GM12878 (cell line): Measurements from ENCODE around the gene NSUN2. TPM values are rescaled to one million over a fixed set of nuclear protein-coding genes. Genes with fewer than 3 reads are reported as not detected.

Source experiments
- ATAC-seq: fragments of 200-7000 bp; cut with Tn5 transposase; 3 replicates; pipeline ENCODE4 v1.9.1; 2020; ENCODE audit warnings: mild to moderate bottlenecking, moderate library complexity
- BruUV-seq: library from RNA; stranded (reverse); fragments of 400-500 nt; replicated peaks from 2 replicates; lab custom pipeline; 2021; lab: Mats Ljungman, UMichigan
- CTCF ChIA-PET: fragments of 300-600 bp; sonication (Branson Sonifier 250); formaldehyde crosslinking; extraction: SDS; loops from one replicate; lab custom pipeline; 2021; ENCODE audit warnings: inconsistent platforms; lab: Yijun Ruan, JAX
- POLR2A ChIA-PET: fragments of 350-600 bp; formaldehyde crosslinking; extraction: SDS; loops from one replicate; lab custom pipeline; 2021; ENCODE audit warnings: inconsistent platforms; lab: Charles Lee
- RAD21 ChIA-PET: fragments of 300-600 bp; sonication (Branson Sonifier 250); formaldehyde crosslinking; loops from one replicate; lab custom pipeline; 2023; ENCODE audit warnings: antibody characterized with exemption; ENCODE audit not compliant: unreplicated experiment; lab: Charles Lee
- SMC1A ChIA-PET: fragments of 300-600 bp; sonication (Branson Sonifier 250); formaldehyde crosslinking; loops from one replicate; lab custom pipeline; 2023; ENCODE audit not compliant: unreplicated experiment, uncharacterized antibody; lab: Charles Lee
- DNase-seq: peaks from one replicate; pipeline ENCODE4 v3.0.0-alpha.2; 2011; ENCODE audit warnings: low read depth, low spot score
- FAIRE-seq: peaks from 3 replicates; lab custom pipeline; 2011; peaks lifted over from hg19 to GRCh38; lab: Jason Lieb, UNC
- H2AFZ ChIP-seq: 2 replicates; pipeline ENCODE4 v1.6.0; 2011; ENCODE audit warnings: low read depth, low read length, control low read depth; ENCODE audit not compliant: control insufficient read depth
- H3K27ac ChIP-seq: 2 replicates; pipeline ENCODE4 v1.5.1; 2011; ENCODE audit warnings: control low read depth; ENCODE audit not compliant: control insufficient read depth, insufficient read depth
- H3K27me3 ChIP-seq, 2 experiments: replicated peaks in 1 of 2; 2 replicates each; pipeline versions ENCODE4 v1.6.0 to v1.6.1; 2011; ENCODE audit warnings: low read length in 1 of 2; ENCODE audit not compliant: control insufficient read depth in 2 of 2, insufficient read depth in 2 of 2
- H3K36me3 ChIP-seq, 2 experiments: 2 replicates each; pipeline ENCODE4 v1.5.1; 2011; ENCODE audit warnings: low read length in 1 of 2; ENCODE audit not compliant: control insufficient read depth in 2 of 2, insufficient read depth in 2 of 2
- H3K4me1 ChIP-seq: 2 replicates; pipeline ENCODE4 v1.6.1; 2011; ENCODE audit warnings: mild to moderate bottlenecking, low read length, moderate library complexity, mixed read lengths; ENCODE audit not compliant: control insufficient read depth, insufficient read depth
- H3K4me2 ChIP-seq: 2 replicates; pipeline ENCODE4 v1.6.0; 2011; ENCODE audit warnings: control low read depth; ENCODE audit not compliant: control insufficient read depth, insufficient read depth
- H3K4me3 ChIP-seq: fragments of 200-600 bp; sonication (generic); 2 replicates; pipeline ENCODE4 v1.5.1; 2016
- H3K79me2 ChIP-seq: 2 replicates; pipeline ENCODE4 v1.6.0; 2011; ENCODE audit warnings: low read length; ENCODE audit not compliant: control insufficient read depth, insufficient read depth
- H3K9ac ChIP-seq: 2 replicates; pipeline ENCODE4 v1.8.0; 2011; ENCODE audit warnings: low read length, control low read depth, mixed read lengths; ENCODE audit not compliant: control insufficient read depth, insufficient read depth
- H3K9me3 ChIP-seq: replicated peaks from 3 replicates; pipeline ENCODE4 v1.5.1; 2011; ENCODE audit warnings: mild to moderate bottlenecking, low read length; ENCODE audit not compliant: control insufficient read depth, insufficient read depth
- H4K20me1 ChIP-seq: 2 replicates; pipeline ENCODE4 v1.6.0; 2011; ENCODE audit not compliant: control insufficient read depth, insufficient read depth
- JUNB ChIP-seq: IDR thresholded peaks from 2 replicates; pipeline ENCODE4 v1.6.1; 2016; ENCODE audit warnings: antibody characterized with exemption, mild to moderate bottlenecking
- PAX5 ChIP-seq: IDR thresholded peaks from 2 replicates; pipeline ENCODE4 v1.6.1; 2011; ENCODE audit warnings: low read depth, low read length, borderline replicate concordance
- ZNF592 ChIP-seq: fragments of 450-650 bp; IDR thresholded peaks from 2 replicates; pipeline ENCODE4 v1.6.1; 2017; ENCODE audit warnings: mild to moderate bottlenecking, moderate library complexity
- WGBS: methylation state at CpG from one replicate; pipeline ENCODE4 v1.1.6; 2016; ENCODE audit warnings: low lambda C conversion rate; ENCODE audit not compliant: insufficient replicate concordance, insufficient coverage; ENCODE audit errors: missing lambda C conversion rate; 5-methylcytosine and 5-hydroxymethylcytosine counted together
- in situ Hi-C: fragments of 300-500 bp; cut with MboI; formaldehyde crosslinking; loops from 9 replicates; pipeline ENCODE4 v1.14.3; 2018; ENCODE audit warnings: mixed read lengths
- intact Hi-C: fragments of 100-400 bp; cut with micrococcal nuclease; formaldehyde crosslinking; loops from one replicate; pipeline ENCODE4 v1.14.2; 2022; ENCODE audit not compliant: unreplicated experiment
- polyA plus RNA-seq, 11 experiments: library from polyadenylated mRNA; depleted of rRNA in 4 of 11; unstranded in 6 of 11; stranded (reverse) in 5 of 11; fragments of >200 nt; fragmentation: Nextera tagmentation in 4 of 11; fragmentation: Illumina TruSeq in 1 of 11; extraction: Ambion mirVana in 4 of 11; extraction: Trizol in 1 of 11; gene quantifications; 1 replicate in 1 of 11; 2 replicates in 10 of 11; pipeline versions ENCODE4 v1.2.1 to v1.2.3, GENCODE V29; 2011 to 2016; ENCODE audit warnings: inconsistent platforms in 2 of 11, missing spikeins in 2 of 11, low read depth in 1 of 11
- total RNA-seq, 4 experiments: library from RNA; depleted of rRNA in 3 of 4; stranded (reverse); fragments of >200 nt in 3 of 4; fragmentation: Illumina TruSeq in 1 of 4; extraction: Trizol in 1 of 4; gene quantifications; 2 replicates each; pipeline versions ENCODE4 v1.2.1 to v1.2.3, GENCODE V29; 2013 to 2021

NSUN2 gene
- total and polyA plus RNA-seq, 10 of the 15 experiments (the other 5 are each of a cell fraction or from before 2014, with no cell fraction given): 8.0 to 112 (median 91.1) TPM

GRCh38 chr5:6606884-6607558 lies 25.8 kb downstream of the NSUN2 start:
- no peak for DNase-seq
- H3K9ac ChIP-seq: no peak overlapping the region
- H3K36me3 ChIP-seq: peaks cover 33 to 50% of the 10 kb centered on the region in 2 experiments
- no peak for TF ChIP-seq ZNF592
- no peak for TF ChIP-seq PAX5
- no peak for TF ChIP-seq JUNB
- TF ChIP-seq, all 136 proteins: peak for 0
- ChIA-PET CTCF (interaction anchor here (0.9 kb wide), 2 partner anchors 20 to 31 kb away, joined by 3 read pairs; no protein-coding TSS in a partner anchor), RAD21 (interaction anchor here (0.5 kb wide), 1 partner anchor 115 kb away, joined by 3 read pairs; no protein-coding TSS in a partner anchor), POLR2A (no interaction called here), SMC1A (interaction anchor here (0.9 to 1.7 kb wide), 2 partner anchors 11 to 132 kb away, joined by 3 read pairs; no protein-coding TSS in a partner anchor)
- Histone ChIP-seq H3K4me1 (no peaks in the 10 kb centered on the region), H3K27me3 (no peaks in the 10 kb centered on the region), H3K4me3 (no peak overlapping the region), H3K79me2 (no peaks in the 10 kb centered on the region), H3K4me2 (no peak overlapping the region), H2AFZ (no peak overlapping the region), H4K20me1 (0 out of 2 replicates have a peak, but pooled peaks cover 1% of the 10 kb centered on the region), H3K27ac (no peak overlapping the region), H3K9me3 (no peaks in the 10 kb centered on the region)
- intact Hi-C loops: no loop called here
- 92% methylated on average over 9 of the region's 9 CpGs for WGBS
- in situ Hi-C loops: no loop called here
- no TSS peak for BruUV-seq
- ATAC-seq (no peak), FAIRE-seq (no peak)
